ENCODE measurements around the gene PCNX1.

The PCNX1 gene

DNA sequence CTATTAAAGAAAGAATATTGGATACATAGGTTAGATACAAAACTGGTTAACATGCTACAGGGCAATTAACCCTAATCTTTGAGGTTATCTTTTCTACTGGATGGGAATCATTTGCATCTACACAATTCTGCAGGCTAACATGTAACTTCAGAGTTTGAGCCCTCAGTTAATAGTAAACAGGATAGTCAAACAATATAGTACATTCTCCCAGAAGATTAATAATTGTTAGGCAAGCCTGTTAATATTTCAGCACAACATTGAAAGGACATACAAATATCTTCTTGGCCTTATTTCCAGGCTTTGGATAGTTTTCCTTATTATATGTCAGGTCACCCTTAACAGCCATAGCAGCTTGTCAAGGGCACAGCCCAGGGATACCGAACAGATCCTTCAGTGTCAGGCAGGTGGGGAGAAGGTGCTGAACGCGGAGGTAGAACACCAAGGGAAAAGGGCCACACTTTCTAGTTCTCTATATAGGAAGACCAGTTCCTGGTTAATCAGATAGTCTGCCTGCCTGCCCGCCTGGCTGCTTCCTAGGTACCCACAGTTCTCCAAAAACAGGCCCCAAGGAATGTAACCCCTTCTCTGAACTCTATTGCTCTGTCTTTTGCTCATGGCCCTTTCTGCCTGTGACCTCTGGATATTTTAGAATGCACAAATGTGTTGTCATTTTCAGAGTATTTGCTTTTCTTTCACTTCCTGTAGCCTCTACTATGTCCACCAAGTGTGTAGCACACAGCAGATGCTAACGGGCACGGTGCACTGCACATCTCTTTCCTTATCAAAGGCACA is 256.0 kb downstream of the PCNX1 start:
- CTCF ChIA-PET, result no interaction called here
- H3K9me3 Mint-ChIP-seq, result peaks cover 3% of the 10 kb centered on the region
- DNase-seq, result no peak
- H3K4me3 Mint-ChIP-seq, result no peak overlapping the region
- no peaks in the 10 kb centered on the region for H3K36me3 Mint-ChIP-seq
- H3K27ac Mint-ChIP-seq, result no peak overlapping the region
- peaks cover 31% of the 10 kb centered on the region for H3K27me3 Mint-ChIP-seq
- peaks cover 5% of the 10 kb centered on the region for H3K4me1 Mint-ChIP-seq

DNA sequence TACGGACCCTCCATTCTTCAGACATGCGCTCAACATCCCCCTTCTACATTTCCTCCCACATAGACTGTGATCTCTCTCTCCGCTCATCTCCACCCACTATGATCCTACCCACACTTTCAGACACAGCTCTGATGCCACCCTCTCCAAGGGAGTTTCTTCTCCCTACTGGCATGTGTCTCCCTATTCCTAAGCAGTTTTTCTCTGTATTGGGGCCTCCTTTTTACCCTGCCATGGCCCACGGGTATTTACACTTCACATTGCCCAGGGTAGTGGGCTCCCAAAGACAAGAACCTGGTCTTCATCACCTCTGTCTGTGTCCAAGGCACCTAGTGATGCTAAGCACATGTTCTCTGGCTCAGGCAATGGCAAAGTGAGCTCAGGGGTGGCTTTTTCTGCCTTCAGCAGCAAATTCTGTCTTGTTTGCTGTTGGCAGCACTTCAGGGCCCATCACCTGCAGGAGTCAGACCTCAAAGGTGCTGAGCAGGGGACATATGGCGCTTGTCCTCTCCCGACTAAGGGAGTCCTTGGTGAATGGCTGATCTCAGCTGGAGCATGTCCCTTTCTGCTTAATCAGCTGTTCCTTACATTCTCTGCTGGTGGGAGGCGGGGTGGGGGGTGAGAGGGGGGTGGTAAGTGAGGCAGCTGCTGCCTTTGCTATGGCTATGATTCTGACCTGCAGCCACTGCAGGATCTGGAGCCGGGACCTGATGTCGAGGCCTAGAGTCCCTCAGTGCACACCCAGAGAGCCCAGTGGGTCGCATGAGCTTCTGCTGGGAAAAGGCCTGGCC is 256.8 kb downstream of the PCNX1 start:
- Mint-ChIP-seq H3K36me3 (no peaks in the 10 kb centered on the region), H3K4me3 (no peak overlapping the region), H3K27ac (no peak overlapping the region), H3K9me3 (peaks cover 1% of the 10 kb centered on the region), H3K27me3 (peaks cover 38% of the 10 kb centered on the region), H3K4me1 (peaks cover 10% of the 10 kb centered on the region)
- CTCF ChIA-PET, result interaction anchor here (1.0 to 1.1 kb wide), 2 partner anchors 20 to 586 kb away, joined by 3 read pairs; no protein-coding TSS in a partner anchor
- DNase-seq, result no peak

Measured in activated naive CD4-positive, alpha-beta T cell treated with anti-CD3 and anti-CD28 coated beads, Interleukin-2, amount 10 ng/mL, durations not matched to agents 7 days and 5 days (primary cell).